Measurements from ENCODE around the gene RASGEF1B.
"Not testable (repeated sequence)": the region's sequence is repeated elsewhere in the genome, so short reads cannot be mapped to it uniquely, and the experiment has no call there.

RASGEF1B gene

DNA sequence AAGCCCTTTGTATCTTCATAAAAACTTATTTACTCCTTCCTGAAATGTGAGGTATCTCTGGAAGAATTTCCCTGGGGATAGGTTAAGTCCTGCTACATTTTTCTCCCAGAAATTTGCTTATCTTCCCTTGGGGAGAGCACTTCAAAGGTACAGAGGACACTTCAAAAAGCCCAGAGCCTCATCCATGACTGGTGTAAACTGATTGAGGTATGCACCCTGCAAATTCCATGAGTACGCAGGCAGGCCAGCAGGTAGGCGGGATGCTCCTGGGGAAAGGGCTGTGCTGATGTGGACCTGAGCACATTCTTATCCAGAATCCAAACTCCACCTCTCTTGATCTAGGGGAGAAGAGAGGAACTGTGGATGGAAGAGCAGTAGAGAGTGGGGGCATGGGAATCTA is 26.3 kb upstream of the RASGEF1B start:
- DNase-seq, result no peak

DNA sequence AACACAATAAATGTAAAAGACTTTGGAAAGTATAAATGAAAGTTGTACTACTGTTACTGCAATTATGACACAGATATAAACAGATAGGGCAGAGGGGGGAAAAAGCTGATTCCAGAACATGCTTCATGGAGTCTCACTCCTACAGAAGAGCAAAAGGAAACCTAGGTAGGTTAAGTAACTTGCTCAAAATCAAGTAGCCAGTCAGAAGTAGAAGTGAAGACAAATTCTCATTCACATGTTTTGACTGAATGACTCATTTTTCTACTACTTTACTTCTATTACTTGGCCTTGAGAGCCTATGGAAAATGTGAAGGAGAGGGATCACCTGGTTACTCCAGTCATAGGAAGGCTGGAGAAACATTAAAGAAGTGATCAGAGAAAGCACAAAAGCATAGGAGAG is 23.6 kb upstream of the RASGEF1B start:
- no peak for DNase-seq

GRCh38 chr4:81494031-81494431 is 22.3 kb upstream of the RASGEF1B start:
- DNase-seq, result no peak

DNA sequence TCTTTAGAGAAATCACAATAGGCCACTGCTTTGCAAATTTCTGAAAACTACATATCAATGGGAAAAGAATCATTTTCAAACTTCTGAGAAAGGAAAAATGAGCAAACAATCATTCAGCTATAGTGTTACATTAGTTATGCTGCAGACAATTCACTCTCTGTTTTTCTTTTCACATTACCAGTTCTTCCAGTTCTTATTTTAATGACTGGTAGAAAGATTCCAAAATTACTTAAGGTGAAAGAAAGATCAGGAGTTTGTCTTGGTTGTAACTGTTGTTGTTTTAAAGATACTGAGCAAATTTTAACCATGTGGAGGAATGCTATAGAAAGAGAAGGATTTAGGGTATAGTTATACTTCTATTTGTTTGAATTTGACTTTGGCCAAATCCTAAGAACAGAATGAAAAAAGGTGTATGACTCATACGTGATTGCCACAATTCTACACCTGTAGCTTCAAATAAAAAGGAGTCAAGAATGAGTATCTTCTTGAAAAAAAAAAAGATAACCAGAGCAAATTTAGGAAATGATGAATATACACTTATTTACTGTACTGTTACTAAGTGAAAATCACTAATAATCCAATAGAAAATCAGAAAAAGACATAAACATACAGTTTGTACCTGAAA is 21.0 kb upstream of the RASGEF1B start:
- no peak for DNase-seq

GRCh38 chr4:81491943-81492342 is 20.2 kb upstream of the RASGEF1B start:
- no peak for DNase-seq

DNA sequence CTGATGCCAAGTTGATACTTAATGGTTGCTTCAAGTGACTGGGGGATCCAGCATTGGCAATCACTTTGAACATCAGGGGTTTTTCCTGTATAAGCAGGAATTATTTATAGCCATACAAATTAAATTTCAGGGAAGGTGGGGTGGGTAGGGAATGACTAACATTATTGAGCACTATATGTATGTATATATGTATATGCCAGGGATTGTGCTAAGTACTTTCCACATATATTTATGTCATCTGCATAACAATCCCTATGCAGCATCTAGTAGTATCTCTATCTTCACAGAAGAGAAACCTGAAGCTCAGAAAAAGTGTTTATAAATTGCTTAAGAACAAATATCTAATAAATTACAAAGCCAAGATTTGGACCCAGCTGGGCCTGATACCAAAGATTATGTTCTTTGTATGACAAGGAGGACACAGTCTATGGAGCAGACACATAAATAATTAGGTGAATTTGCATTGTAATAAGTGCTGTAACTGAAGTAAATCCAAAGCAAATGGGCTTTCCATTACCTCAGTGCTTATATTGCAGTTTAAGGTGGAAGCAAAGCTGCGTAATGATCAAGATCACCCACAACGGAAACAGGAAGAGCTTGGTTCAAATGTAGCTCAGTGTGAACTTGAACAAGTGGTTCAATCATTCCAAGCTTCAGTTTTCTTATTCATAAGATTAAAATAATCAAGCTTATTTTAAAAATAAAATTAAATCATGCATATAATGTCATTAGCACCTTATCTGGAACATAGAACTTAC is 18.9 kb upstream of the RASGEF1B start:
- no peak for DNase-seq

DNA sequence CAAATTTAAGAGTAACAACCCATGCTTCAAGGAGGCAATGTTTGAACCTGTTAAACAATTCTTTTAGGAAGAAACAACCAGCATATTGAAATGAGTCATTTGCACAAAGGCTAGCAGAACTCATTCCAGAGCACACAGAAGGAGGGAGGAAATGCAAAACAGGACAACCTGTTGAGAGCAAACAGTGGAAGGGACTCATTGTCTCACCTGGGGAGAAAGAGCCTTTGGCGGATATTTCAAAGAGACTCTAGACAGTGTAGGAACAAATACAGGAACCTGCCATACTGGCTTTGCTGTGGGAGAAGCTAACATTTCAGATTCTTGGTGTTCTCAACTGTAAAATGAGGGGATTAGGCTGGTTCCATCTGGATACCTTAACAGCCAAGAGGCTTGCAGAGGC is 14.8 kb upstream of the RASGEF1B start:
- DNase-seq, result no peak

DNA sequence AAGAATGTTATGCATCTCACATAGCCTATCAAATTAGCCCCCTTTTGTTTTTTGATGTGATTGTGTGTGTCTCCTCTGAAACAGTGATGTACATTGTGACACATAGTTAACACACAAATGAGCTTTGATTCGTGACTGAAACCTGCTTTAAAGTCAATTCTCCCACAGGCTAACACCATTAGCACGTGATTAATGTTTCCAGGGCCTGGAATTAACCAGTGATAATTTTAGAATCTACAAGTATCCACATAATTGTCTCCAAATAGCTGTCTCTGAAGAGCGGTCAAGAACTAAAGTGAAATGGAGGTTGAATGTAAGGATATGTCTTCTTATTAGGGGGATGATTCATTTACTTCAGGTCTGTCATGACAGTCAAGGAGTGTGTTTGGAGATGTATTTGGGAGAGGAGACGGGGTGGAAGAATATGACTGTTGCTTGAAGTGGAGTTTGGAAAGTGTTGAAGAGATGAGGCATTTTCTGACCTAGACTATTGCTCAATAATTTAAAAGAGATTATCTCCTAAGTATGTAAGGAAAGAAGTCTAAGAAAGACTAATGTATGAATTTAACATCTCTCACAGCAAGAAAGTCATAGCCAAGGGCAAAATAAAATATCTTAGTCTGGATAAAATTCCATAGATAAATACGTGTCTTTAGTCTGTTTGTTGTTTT is 13.7 kb upstream of the RASGEF1B start:
- no peak for DNase-seq

DNA sequence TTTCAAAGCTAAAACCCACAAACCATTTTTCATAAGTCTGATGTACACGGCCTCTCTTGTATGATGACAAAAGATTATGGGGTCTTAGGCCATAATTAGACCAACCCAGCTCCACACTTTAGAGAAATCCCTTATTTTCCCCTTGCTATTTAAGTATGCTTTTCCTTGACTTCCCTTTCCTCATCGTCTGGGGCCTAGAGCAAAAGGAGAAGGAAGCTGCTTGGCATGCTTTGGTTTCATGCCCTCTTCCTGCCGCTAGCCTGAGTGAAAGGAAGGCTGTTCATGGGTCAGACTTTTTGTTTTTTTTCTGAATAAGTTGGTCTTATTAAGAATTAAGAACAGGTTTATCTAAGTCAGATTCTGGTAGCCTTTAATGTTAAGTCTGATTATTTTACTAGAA is 10.6 kb upstream of the RASGEF1B start:
- no peak for DNase-seq

DNA sequence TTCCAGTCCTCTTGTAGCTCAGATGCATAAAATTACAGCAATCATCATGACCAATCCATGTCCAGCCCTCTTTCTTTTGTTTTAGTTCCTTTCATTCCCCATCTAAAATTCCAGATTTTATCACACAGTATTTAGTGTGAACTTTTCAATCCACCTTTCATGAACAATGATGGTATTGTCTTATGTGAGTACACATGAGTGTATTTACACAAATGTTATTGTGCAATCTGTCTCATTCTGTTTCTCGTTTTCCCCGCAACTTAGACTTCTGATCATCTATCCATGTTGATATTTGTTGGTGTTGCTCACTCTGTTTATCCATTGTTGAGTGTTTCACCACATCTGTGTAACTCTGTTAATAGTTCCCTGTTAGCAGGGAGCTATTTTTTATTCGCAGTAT is 9.4 kb upstream of the RASGEF1B start:
- no peak for DNase-seq

DNA sequence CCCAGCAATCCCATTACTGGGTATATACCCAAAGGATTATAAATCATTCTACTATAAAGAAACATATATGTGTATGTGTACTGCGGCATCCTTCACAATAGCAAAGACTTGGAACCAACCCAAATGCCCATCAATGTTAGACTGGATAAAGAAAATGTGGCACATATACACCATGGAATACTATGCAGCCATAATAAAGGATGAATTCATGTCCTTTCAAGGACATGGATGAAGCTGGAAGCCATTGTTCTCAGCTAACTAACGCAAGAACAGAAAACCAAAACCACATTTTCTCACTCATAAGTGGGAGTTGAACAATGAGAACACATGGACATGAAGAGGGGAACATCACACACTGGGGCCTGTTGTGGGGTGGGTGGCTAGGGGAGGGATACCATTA is 7.9 kb upstream of the RASGEF1B start:
- DNase-seq, result not testable (repeated sequence)

- DNase-seq, result not testable (repeated sequence)
These were observed 1.9 kb upstream of the RASGEF1B start for GRCh38 chr4:81473331-81474265.

GRCh38 chr4:81472281-81473182 is 825 bp upstream of the RASGEF1B start:
- no peak for DNase-seq

GRCh38 chr4:81471298-81471587 is 464 bp downstream of the RASGEF1B start:
- no peak for DNase-seq

- DNase-seq, result peak; percentile 19
These were observed 1.0 kb downstream of the RASGEF1B start for GRCh38 chr4:81470456-81471297.

- no peak for DNase-seq
These were observed 1.8 kb downstream of the RASGEF1B start for GRCh38 chr4:81469781-81470455.

- no peak for DNase-seq
These were observed 3.0 kb downstream of the RASGEF1B start for GRCh38 chr4:81468678-81469077.

GRCh38 chr4:81467672-81467964 is 4.1 kb downstream of the RASGEF1B start:
- no peak for DNase-seq

GRCh38 chr4:81466841-81467671 is 4.7 kb downstream of the RASGEF1B start:
- peak; percentile 21 for DNase-seq
